NCI-H748 (cell line): ENCODE data around the gene BRF1.
"Not testable (repeated sequence)": the region's sequence is repeated elsewhere in the genome, so short reads cannot be mapped to it uniquely, and the experiment has no call there.

Experiments used
- DNase-seq: peaks from one replicate; lab custom pipeline; 2025; ENCODE audit not compliant: unreplicated experiment; lab: John Stamatoyannopoulos, UW

Gene BRF1

GRCh38 chr14:105315941-105316576 lies 15.3 kb upstream of the BRF1 start:
- DNase-seq = no peak

- peak; percentile 82 for DNase-seq
Observed at GRCh38 chr14:105315211-105315721, 14.5 kb upstream of the BRF1 start.

GRCh38 chr14:105314287-105315200 lies 13.7 kb upstream of the BRF1 start, which contains the start of gene PACS2:
TSS of gene PACS2 (plus strand) at chr14:105314748. CDS start at chr14:105314919, 171 bp downstream.
- DNase-seq = peak; percentile 95

GRCh38 chr14:105313381-105314286 lies 12.8 kb upstream of the BRF1 start:
- DNase-seq = no peak

- no peak for DNase-seq
Observed at GRCh38 chr14:105312973-105313372, 12.2 kb upstream of the BRF1 start.

GRCh38 chr14:105311838-105312237 lies 11.0 kb upstream of the BRF1 start:
- no peak for DNase-seq

- no peak for DNase-seq
Observed at GRCh38 chr14:105309371-105309770, 8.6 kb upstream of the BRF1 start.

- DNase-seq = no peak
Observed at GRCh38 chr14:105307052-105307727, 6.4 kb upstream of the BRF1 start.

GRCh38 chr14:105305791-105306190 lies 5.0 kb upstream of the BRF1 start:
- no peak for DNase-seq

- no peak for DNase-seq
Observed at GRCh38 chr14:105305345-105305744, 4.5 kb upstream of the BRF1 start.

GRCh38 chr14:105304565-105304964 lies 3.8 kb upstream of the BRF1 start:
- DNase-seq = no peak

- DNase-seq = peak; percentile 28
Observed at GRCh38 chr14:105303949-105304348, 3.1 kb upstream of the BRF1 start.

- not testable (repeated sequence) for DNase-seq
Observed at GRCh38 chr14:105301915-105302249, 1.1 kb upstream of the BRF1 start.

- peak; percentile 98 for DNase-seq
Observed at GRCh38 chr14:105301103-105301914, 508 bp upstream of the BRF1 start.

GRCh38 chr14:105299654-105300541 lies 903 bp downstream of the BRF1 start:
- DNase-seq = peak; percentile 43

- not testable (repeated sequence) for DNase-seq
Observed at GRCh38 chr14:105297311-105297710, 3.5 kb downstream of the BRF1 start.

GRCh38 chr14:105294142-105294597 lies 6.6 kb downstream of the BRF1 start:
- DNase-seq = peak; percentile 68
